NCI-H2081 treated with DMSO at 0.1 percent for 48 hours (cell line): ENCODE data around the gene CYP1A1.

Source experiments
- DNase-seq: peaks from one replicate; lab custom pipeline; 2025; lab: John Stamatoyannopoulos, UW

Gene CYP1A1

DNA sequence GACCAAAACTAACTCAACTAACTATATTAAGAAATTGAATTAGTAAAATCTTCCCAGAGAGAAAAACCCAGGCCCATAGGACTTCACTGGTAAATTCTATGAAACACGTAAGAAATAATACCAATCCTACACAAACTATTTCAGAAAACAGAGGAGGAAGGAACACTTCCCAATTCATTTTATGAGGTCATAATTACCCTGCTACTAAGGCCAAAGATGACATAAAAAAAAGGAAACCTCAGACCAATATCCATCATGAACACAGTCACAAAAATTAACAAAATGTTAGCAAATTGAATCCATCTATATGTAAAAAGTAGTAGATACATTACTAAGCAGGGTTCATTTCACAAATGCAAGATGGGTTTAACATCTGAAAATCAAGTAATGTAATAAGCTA, 33.0 kb downstream of the CYP1A1 start:
- no peak for DNase-seq

DNA sequence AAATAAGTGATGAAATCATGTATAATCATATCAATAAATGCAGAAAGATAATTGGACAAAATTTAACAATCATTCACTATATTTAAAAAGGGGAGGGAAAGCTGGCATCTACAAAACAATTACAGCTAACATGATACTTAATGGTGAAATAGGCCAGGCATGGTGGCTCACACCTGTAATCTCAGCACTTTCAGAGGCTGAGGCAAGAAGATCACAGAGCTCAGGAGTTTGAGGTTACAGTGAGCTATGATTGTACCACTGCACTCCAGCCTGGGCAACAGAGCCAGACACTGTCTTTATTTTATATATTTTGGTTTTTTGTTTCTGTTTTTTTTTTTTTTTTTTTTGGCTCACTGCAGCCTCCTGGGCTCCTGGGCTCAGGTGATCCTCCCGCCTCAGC, 41.6 kb downstream of the CYP1A1 start:
- DNase-seq = no peak

DNA sequence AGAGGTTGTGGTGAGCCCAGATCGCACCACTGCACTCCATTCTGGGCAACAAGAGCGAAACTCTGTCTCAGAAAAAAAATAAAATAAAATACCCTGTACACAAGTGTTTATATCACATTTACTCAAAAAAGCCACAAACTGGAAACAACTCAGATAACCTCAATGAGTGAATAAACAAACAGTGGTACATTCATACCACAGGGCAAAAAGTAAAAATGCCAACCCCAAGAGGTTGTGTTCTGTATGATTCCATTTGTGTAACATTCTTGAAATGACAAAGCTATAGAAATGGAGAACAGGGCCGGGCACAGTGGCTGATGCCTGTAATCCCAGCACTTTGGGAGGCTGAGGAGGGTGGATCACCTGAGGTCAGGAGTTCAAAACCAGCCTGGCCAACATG, 42.4 kb downstream of the CYP1A1 start:
- DNase-seq = no peak

DNA sequence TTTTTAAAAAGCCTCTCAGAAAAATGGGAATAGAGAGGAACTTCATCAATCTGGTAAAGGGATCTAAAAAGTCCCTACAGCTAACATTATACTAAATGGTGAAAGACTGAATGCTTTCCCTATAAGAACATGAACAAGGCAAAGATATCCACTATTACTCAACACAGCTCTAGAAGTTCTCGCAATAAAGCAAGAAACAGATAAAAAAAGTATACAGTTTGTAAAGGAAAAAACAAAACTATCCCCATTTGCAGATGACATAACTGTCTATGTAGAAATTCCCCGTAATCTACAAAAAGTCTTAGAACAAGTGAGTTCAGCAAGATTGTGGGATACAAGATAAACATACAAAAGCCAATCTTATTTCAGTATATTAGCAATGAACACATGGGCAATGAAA, 44.9 kb downstream of the CYP1A1 start:
- no peak for DNase-seq

DNA sequence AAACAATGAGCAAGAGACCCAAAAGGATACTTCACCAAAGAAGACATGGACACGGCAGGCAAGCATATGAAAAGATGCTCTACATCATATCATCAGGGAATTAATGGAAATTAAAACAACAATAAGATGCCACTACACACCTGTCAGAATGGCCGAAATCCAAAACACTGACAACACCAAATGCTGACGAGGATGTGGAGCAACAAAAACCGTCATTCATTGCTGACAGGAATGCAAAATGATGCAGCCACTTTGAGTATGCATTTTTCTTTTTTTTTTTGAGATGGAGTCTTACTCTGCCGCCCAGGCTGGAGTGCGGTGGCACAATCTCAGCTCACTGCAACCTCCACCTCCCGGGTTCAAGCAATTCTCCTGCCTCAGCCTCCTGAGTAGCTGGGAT, 48.5 kb downstream of the CYP1A1 start:
- no peak for DNase-seq

DNA sequence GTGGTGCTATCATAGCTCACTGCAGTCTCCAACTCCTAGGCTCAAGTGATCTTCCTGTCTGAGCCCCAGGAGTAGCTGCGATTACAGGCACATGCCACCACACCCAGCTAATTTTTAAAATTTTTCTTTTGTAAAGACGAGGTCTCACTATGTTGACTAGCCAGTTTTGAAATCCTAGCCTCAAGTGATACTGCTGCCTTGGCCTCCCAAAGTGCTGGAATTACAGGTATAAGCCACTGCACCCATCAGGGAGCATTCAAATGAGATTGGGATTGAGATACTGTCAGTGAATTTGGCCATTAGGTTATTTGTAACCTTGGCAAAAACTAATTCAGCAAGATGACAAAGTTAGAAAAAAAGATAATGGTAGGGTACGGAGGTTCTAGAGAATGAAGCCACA, 51.2 kb downstream of the CYP1A1 start:
- no peak for DNase-seq

DNA sequence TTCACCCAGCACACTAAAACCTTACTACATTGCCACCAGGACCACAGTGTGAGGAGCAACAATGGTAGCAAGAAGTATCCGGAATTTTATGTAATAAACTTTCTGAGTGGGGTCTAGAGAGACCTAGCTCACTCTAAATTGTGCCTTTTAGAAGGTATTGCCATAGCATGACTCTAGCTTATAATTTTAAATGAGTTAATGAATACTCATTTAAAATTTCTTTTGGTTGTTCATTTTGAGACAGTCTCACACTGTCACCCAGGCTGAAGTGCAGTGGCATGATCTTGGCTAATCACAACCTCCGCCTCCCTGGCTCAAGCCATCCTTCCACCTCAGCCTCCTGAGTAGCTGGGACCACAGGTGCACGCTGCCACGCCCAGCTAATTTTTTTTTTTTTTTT, 55.7 kb downstream of the CYP1A1 start:
- no peak for DNase-seq
